ENCODE measurements around the gene SCAMP3. TPM values are rescaled to one million over a fixed set of nuclear protein-coding genes. Genes with fewer than 3 reads are reported as not detected.
A peak's percentile ranks its signal among the peaks of the same experiment; 100 is the strongest.

SCAMP3 gene
- total RNA-seq, 1 experiment from 2014 or later = 64.2 TPM

GRCh38 chr1:155251566-155251965 lies 10.6 kb downstream of the SCAMP3 start (continued):
- no peak for TF ChIP-seq ZBTB33 (IDR thresholded peaks at IDR 0.05; ENCODE audit: extremely low read depth, insufficient replicate concordance, low read length)
- TF ChIP-seq CEBPB (IDR thresholded peaks at IDR 0.05; ENCODE audit: low read depth) = no peak
- TF ChIP-seq SP1 (IDR thresholded peaks at IDR 0.05; ENCODE audit: low read depth) = no peak
- no peak for TF ChIP-seq YY1 (IDR thresholded peaks at IDR 0.05; ENCODE audit: extremely low read depth, insufficient replicate concordance, low read depth, low read length)
- no peak for TF ChIP-seq EZH2 (IDR thresholded peaks at IDR 0.05)
- no peak for TF ChIP-seq ZFX (IDR thresholded peaks at IDR 0.05)

- BruUV-seq (replicated peaks) = no TSS peak
- RAD21 ChIA-PET (ENCODE audit: low non-redundant PET in 1 of 2, low total read pairs in 2 of 2, uncharacterized antibody in 2 of 2, unreplicated experiment in 2 of 2) = interaction anchor here (1.2 to 2.0 kb wide), 3 partner anchors 11 to 73 kb away, joined by 3 to 9 read pairs (median 4); partner anchors contain the start of gene SCAMP3 (in 1 of the 2)
- ATAC-seq (peak; percentile 87), DNase-seq (ENCODE audit: low read depth, low spot score) (peak; percentile 72)
- H3K4me2 ChIP-seq (ENCODE audit: low read length) = 0 out of 2 replicates have a peak overlapping the region, but pooled peaks have one; percentile 2
- intact Hi-C loops (cut with micrococcal nuclease) = loop anchor here (1.0 to 5.0 kb wide), 4 partner anchors 56 to 341 kb away; partner anchors contain the start of gene FDPS
- H3K9ac ChIP-seq (ENCODE audit: low read length) = no peak overlapping the region
- no peaks in the 10 kb centered on the region for H3K27me3 ChIP-seq (ENCODE audit: insufficient read depth, low read length)
- CTCF ChIA-PET = interaction anchor here (0.6 to 4.1 kb wide), 29 partner anchors 9 to 400 kb away, joined by 3 to 44 read pairs (median 5); partner anchors contain the start of genes CLK2, FDPS, HCN3 and KRTCAP2
- no peak overlapping the region for H2AFZ ChIP-seq (ENCODE audit: low read depth, low read length, poor library complexity, severe bottlenecking)
- TF ChIP-seq CTCF (IDR thresholded peaks at IDR 0.05 in 2 of 3, conservative IDR thresholded peaks at IDR 0.05 in 1 of 3; ENCODE audit: borderline replicate concordance in 1 of 3, insufficient read depth in 1 of 3, low read depth in 2 of 3, low read length in 2 of 3) (peak; percentile 99 to 100 (median 99)), TCF7L2 (IDR thresholded peaks at IDR 0.05; ENCODE audit: borderline replicate concordance, extremely low read depth, insufficient read depth, insufficient read length) (peak; percentile 32), MAX (IDR thresholded peaks at IDR 0.05) (no peak), YY1 (IDR thresholded peaks at IDR 0.05; ENCODE audit: extremely low read depth, insufficient replicate concordance, low read depth, low read length) (peak; percentile 72), FOSL1 (IDR thresholded peaks at IDR 0.05; ENCODE audit: low read depth) (no peak), POLR2AphosphoS5 (IDR thresholded peaks at IDR 0.05; ENCODE audit: low read depth, low read length) (peak; percentile 33; the same call in 1 of the 2 replicates), RAD21 (IDR thresholded peaks at IDR 0.05; ENCODE audit: low read depth) (peak; percentile 96), EZH2phosphoT487 (IDR thresholded peaks at IDR 0.05; ENCODE audit: borderline replicate concordance) (no peak), EGR1 (IDR thresholded peaks at IDR 0.05; ENCODE audit: low read depth) (no peak), JUND (IDR thresholded peaks at IDR 0.05) (no peak)
- no peaks in the 10 kb centered on the region for H3K9me3 ChIP-seq (ENCODE audit: control insufficient read depth in 1 of 2, insufficient read depth in 1 of 2, low read depth in 1 of 2, low read length in 2 of 2)
- H3K4me1 ChIP-seq (ENCODE audit: control insufficient read depth in 1 of 2, insufficient read depth in 2 of 2, low read length in 2 of 2) = peaks cover 14 to 31% of the 10 kb centered on the region in 2 experiments; a peak in 3 of 4 replicates
- peaks cover 11% of the 10 kb centered on the region; the same call in 1 of the 2 replicates for H3K79me2 ChIP-seq (ENCODE audit: insufficient read depth, low read length)
- H3K9me2 ChIP-seq (ENCODE audit: insufficient read depth) = no peaks in the 10 kb centered on the region
- H3K27ac ChIP-seq (ENCODE audit: low read depth, low read length) = peak overlapping the region; percentile 23
- POLR2A ChIA-PET = interaction anchor here (0.8 to 1.2 kb wide), 3 partner anchors 11 to 74 kb away, joined by 3 read pairs; partner anchors contain the start of genes CLK2 and SCAMP3
- peaks cover 0 to 2% of the 10 kb centered on the region in 2 experiments; a peak in 3 of 4 replicates for H3K36me3 ChIP-seq (ENCODE audit: control insufficient read depth in 1 of 2, insufficient read depth in 2 of 2, low read length in 2 of 2)
- H3K4me3 ChIP-seq (replicated peaks in 1 of 2; ENCODE audit: low read depth in 1 of 2, low read length in 2 of 2) = no peak overlapping the region
- H4K20me1 ChIP-seq (ENCODE audit: insufficient read depth) = no peaks in the 10 kb centered on the region
These were observed 11.3 kb downstream of the SCAMP3 start for GRCh38 chr1:155250633-155251449.
